GM12874 (cell line): ENCODE data around the gene EFNA2.

Experiments used
- TF ChIP-seq, protein P1 (sequence below): IDR thresholded peaks from 2 replicates; pipeline ENCODE4 v1.5.1; 2011; ENCODE audit warnings: low read depth, mild to moderate bottlenecking, control low read depth, low read length, moderate library complexity; ENCODE audit not compliant: insufficient read depth

The EFNA2 gene

DNA sequence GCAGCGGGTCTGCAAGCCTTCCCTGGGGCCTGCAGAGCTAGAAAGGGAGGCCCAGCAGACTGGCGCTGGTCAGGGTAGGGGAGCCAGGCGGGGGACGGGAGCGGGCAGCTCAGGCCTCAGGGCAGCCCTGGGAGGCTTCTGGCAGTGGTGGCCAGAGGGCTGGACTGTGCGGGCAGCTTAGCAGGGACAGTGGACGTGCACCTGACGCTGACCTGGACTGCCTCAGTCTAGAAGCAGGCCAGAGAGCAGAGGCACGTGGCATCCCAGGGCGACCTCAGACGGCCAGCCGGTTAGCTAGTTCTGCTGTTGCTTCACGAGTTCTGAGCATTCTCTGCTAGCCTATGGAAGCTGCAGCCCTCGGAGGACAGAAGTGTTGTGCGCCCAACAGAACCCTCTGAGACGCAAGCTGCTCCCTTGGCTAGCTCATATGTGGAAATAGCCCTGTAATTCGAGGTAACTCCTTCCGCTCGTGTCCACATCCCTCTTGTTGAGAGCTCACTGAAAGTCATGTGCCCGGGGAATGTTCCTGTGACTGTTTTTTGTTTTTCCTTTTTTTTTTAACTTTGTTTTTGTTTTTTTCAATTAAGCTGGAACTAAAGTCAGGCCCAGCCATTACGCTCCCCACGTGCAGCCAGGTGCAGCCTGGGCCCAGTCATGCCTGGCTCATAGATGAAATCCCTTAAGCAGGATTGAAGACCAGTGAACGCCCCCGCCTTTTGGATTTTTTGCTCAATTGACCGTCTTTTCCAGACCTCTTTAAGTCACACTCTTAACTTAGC, 12.2 kb upstream of the EFNA2 start:
- TF ChIP-seq, protein P1, sequence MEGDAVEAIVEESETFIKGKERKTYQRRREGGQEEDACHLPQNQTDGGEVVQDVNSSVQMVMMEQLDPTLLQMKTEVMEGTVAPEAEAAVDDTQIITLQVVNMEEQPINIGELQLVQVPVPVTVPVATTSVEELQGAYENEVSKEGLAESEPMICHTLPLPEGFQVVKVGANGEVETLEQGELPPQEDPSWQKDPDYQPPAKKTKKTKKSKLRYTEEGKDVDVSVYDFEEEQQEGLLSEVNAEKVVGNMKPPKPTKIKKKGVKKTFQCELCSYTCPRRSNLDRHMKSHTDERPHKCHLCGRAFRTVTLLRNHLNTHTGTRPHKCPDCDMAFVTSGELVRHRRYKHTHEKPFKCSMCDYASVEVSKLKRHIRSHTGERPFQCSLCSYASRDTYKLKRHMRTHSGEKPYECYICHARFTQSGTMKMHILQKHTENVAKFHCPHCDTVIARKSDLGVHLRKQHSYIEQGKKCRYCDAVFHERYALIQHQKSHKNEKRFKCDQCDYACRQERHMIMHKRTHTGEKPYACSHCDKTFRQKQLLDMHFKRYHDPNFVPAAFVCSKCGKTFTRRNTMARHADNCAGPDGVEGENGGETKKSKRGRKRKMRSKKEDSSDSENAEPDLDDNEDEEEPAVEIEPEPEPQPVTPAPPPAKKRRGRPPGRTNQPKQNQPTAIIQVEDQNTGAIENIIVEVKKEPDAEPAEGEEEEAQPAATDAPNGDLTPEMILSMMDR = no peak

DNA sequence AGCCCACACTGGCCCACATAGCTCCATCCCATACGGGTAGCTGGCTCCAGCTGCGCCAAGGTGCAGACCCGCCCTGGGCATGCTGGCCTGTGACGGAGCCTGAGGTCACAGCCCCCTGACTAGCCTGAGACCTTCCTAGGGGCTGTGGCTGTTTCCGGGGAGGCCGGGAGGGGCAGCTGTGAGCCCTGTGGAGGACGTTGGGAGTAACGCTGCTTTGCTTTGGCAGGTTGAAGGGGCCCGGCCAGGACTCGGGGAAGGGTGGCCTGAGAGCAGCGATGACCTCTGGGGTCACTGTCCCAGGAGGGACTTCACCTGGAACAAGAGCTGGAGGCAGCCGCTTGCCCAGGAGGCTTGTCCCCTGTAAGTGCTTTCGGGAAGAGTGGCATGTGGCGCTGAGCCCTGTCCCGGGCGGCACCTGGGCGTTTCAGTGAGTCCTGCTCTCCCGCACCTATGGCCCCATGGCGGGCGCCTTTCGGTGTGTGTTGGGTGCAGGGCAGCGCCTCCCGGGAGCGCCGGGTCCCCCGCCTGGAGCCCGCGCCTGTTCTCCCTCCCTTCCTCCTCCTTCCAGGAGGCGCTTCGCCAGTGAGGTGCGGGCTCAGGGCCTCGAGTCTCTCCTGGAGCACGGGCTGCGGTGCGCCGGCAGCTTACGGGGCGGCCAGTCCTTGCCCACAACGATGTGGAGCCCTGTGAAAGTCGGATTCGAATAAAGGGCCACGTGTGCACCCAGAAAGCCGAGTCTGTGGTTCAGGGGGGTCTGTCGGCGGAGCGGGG, 11.4 kb upstream of the EFNA2 start:
- TF ChIP-seq, protein P1 = no peak

DNA sequence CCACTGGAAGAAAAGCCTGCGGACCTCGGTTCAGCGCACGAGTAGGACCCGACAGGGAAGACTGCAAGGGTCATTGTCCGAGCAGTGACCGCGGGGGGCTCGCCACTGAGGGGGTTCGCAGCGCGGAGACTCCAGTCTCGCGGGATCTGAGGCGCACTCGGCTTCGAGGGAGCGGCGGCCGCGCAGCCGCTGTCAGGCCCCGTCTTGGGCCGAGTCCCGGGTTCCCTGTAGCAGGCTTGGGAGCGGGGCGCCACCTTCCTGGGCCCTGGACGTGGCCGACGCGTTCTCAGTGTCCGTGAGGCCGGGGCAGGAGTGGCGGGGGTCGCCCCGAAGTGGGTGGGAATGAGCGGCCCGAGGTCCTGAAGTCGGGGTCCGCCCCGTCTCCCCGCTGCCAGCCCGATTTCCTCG, 10.8 kb upstream of the EFNA2 start:
- TF ChIP-seq, protein P1 = no peak

DNA sequence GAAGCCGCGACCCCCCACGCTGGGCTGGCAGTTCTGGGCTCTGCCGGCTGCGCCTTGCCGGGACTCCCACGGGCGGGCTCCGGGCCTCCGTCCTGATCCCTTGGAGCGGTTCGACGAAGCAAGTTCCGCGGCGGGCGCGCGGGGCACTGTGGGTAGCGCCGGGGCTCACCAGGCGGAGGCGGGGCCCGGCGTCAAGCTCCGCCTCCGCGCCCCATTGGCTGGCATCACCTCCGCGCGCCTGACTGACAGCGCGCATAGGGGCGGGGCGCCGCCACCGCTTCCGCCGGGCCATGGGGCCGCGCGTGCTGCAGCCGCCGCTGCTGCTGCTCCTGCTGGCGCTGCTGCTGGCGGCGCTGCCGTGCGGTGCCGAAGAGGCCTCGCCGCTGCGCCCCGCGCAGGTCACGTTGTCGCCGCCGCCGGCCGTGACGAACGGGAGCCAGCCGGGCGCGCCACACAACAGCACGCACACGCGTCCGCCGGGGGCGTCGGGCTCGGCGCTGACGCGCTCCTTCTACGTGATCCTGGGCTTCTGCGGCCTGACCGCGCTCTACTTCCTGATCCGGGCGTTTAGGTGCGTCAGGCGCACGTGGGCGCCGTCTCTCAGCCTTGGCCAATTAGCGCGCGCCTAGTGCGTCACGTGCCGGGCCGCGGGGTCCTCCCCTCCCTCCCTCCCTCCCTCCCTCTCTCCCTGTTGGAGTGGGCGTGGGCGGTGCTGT, 10.3 kb upstream of the EFNA2 start, which contains the start of gene FAM174C:
FAM174C (plus strand) TSS at position 271 of the 716 bp plus-strand sequence; CDS start at position 291, 20 bp downstream.
- TF ChIP-seq, protein P1 = no peak

DNA sequence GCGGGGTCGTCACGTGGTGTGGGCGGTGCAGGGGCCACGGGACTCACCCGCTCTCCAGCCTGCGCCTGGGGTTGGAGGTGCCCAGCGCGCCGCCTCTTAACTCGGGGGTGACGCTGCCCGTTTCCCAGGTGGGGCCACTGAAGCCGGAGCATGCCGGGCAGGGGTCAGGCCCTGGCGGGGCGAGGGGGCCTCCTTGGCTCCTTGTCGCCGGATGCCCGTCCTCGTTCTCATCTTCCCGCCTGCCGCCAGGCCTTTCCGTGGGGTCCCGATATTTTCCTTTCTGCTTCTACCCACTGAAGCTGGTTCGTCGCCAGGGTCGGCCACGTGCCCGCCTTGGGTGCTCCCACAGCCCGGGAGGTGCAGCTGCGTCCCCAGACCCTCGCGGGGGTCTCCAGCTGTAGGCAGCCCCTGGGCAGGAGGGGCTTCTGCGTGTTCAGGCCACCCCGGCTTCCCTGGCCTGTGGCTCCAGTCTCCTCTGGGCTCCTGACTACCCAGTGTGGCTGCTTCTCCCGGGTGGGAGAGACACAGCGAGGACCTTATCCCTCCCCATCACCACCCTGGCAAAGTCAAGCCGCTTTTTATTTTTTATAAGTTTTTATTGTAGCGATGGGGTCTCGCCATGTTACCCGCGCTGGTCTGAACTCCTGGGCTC, 9.6 kb upstream of the EFNA2 start:
- TF ChIP-seq, protein P1 = no peak

DNA sequence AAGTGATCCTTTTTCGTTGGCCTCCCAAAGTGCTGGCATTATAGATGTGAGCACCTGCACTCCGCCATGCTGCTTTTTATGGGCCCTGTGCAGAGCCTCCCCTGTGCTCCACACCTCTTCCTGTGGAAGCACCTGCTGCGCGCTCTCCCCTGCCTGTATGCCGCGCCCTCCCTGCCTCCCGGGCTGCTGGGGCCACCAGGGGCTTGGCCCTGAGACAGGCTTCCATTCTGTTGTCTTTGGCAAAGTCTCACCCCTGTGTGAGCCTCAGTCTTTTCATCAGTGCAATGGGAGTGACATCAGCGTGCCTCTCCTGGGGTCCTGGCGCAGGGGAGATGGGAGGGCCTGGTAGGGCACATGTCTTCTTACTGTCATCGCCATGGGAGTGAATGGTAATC, 9.0 kb upstream of the EFNA2 start:
- TF ChIP-seq, protein P1 = no peak

DNA sequence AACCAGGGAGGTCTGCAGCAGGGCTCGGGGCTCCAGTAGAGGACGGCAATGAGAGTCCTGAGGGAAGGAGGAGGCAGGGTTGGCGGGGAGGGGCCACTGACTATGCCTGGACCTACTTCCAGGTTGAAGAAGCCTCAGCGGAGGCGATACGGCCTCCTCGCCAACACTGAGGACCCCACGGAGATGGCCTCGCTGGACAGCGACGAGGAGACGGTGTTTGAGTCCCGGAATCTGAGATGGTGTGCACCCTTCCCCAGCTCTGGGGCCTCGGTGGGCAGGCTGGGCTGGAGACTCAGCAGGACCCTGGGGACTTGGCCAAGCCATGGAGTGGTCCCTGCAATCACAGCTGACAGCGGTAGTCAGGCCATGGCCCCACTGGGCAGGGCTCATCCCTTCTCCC, 8.6 kb upstream of the EFNA2 start:
- TF ChIP-seq, protein P1 = no peak
